SK-N-MC (cell line): Measurements from ENCODE around the gene DBP.

Source experiments
- EZH2 ChIP-seq: fragments of 200-600 bp; sonication (generic); IDR thresholded peaks from one replicate; pipeline ENCODE4 v1.6.1; 2017; ENCODE audit warnings: antibody characterized with exemption
- POLR2AphosphoS5 ChIP-seq: IDR thresholded peaks from 2 replicates; pipeline ENCODE4 v1.6.1; 2012; ENCODE audit warnings: mild to moderate bottlenecking, low read depth, low read length, borderline replicate concordance

DNA sequence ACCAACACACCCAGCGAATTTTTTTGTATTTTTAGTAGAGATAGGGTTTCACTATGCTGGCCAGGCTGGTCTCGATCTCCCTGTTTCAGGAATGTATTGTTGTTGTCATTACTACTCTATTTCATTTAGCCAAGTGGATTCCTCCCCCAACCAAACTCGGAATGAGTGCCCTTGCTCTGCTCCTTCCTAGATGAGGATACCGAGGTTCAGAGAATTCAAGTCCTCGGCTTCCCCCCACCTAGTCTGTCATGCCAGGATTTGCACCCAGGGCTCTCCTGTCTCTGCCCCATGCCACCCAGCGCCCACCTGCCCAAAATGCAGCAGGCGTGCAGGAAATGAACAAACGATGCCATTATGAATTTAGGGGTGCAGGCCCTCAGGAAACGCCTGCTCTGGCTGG lies 34.2 kb downstream of the DBP start:
- no peak for TF ChIP-seq EZH2
- no peak for TF ChIP-seq POLR2AphosphoS5
